K562 (cell line): Measurements from ENCODE around the gene TMED10. TPM values are rescaled to one million over a fixed set of nuclear protein-coding genes. Genes with fewer than 3 reads are reported as not detected.

Experiments
- ATAC-seq: fragments of 200-7000 bp; cut with Tn5 transposase; 3 replicates; pipeline ENCODE4 v1.9.1; 2020; ENCODE audit warnings: moderate library complexity
- BruUV-seq: library from RNA; stranded (reverse); fragments of 400-500 nt; replicated peaks from 2 replicates; lab custom pipeline; 2021; lab: Mats Ljungman, UMichigan
- CTCF ChIA-PET: fragments of 300-600 bp; formaldehyde crosslinking; extraction: SDS; loops from one replicate; lab custom pipeline; 2021; ENCODE audit warnings: low intra/inter-chr PET ratio; lab: Yijun Ruan, JAX
- POLR2A ChIA-PET: fragments of 300-600, 350-650 bp; sonication (Branson Sonifier 250); formaldehyde crosslinking; extraction: SDS; loops from one replicate; lab custom pipeline; 2021; ENCODE audit warnings: antibody characterized with exemption, inconsistent platforms; lab: Yijun Ruan, JAX
- DNase-seq, 4 experiments: peaks; one replicate each; pipeline versions ENCODE4 v3.0.0 to v3.0.0-alpha.2; 2011 to 2018; ENCODE audit warnings: low spot score in 3 of 4, mixed read lengths in 3 of 4; ENCODE audit errors: extremely low read depth in 1 of 4
- FAIRE-seq: peaks from 2 replicates; lab custom pipeline; 2011; peaks lifted over from hg19 to GRCh38; lab: Jason Lieb, UNC
- H2AFZ ChIP-seq: 2 replicates; pipeline ENCODE4 v1.6.0; 2011; ENCODE audit warnings: low read depth, low read length, control low read depth, inconsistent platforms
- H3K27ac ChIP-seq: fragments of 200-600 bp; 3 replicates; pipeline ENCODE4 v1.8.0; 2011; ENCODE audit warnings: low read depth, mild to moderate bottlenecking, control low read depth, inconsistent platforms, low read length, moderate library complexity, mixed read lengths; ENCODE audit errors: extremely low read depth
- H3K27me3 ChIP-seq, 2 experiments: fragments of 300-600 bp in 1 of 2; 2 replicates in 1 of 2; 3 replicates in 1 of 2; pipeline versions ENCODE4 v1.6.0 to v1.8.0; 2011; ENCODE audit warnings: inconsistent platforms in 2 of 2, low read length in 2 of 2, mild to moderate bottlenecking in 1 of 2, mixed read lengths in 1 of 2, moderate library complexity in 1 of 2; ENCODE audit not compliant: control insufficient read depth in 2 of 2, insufficient read depth in 2 of 2
- H3K36me3 ChIP-seq: fragments of 300-600 bp; 3 replicates; pipeline ENCODE4 v1.8.0; 2011; ENCODE audit warnings: mild to moderate bottlenecking, low read length, inconsistent platforms; ENCODE audit not compliant: control insufficient read depth, insufficient read depth
- H3K4me1 ChIP-seq, 2 experiments: fragments of 200-600 bp in 1 of 2; replicated peaks in 1 of 2; 2 replicates in 1 of 2; 3 replicates in 1 of 2; pipeline versions ENCODE4 v1.5.1 to v1.8.0; 2011; ENCODE audit warnings: inconsistent platforms in 2 of 2, low read length in 2 of 2, mild to moderate bottlenecking in 1 of 2, mixed read lengths in 1 of 2, moderate library complexity in 1 of 2; ENCODE audit not compliant: control insufficient read depth in 2 of 2, insufficient read depth in 2 of 2
- H3K4me2 ChIP-seq: 2 replicates; pipeline ENCODE4 v1.6.1; 2011; ENCODE audit warnings: low read length, control low read depth, inconsistent platforms, mixed read lengths; ENCODE audit not compliant: insufficient read depth
- H3K4me3 ChIP-seq: fragments of 200-600 bp; sonication (generic), shearing (Covaris generic); 2 replicates; pipeline ENCODE4 v1.5.1; 2016; ENCODE audit warnings: control low read depth, inconsistent platforms
- H3K79me2 ChIP-seq: fragments of 200-600 bp; 3 replicates; pipeline ENCODE4 v1.8.0; 2011; ENCODE audit warnings: low read length, inconsistent platforms; ENCODE audit not compliant: control insufficient read depth, insufficient read depth
- H3K9ac ChIP-seq, 2 experiments: 2 replicates each; pipeline versions ENCODE4 v1.6.0 to v1.6.1; 2011; ENCODE audit warnings: low read depth in 2 of 2, low read length in 2 of 2, control low read depth in 1 of 2, inconsistent platforms in 1 of 2, mild to moderate bottlenecking in 1 of 2, mixed read lengths in 1 of 2; ENCODE audit not compliant: insufficient read depth in 1 of 2
- H3K9me1 ChIP-seq: one replicate; pipeline ENCODE4 v1.6.0; 2011; ENCODE audit warnings: inconsistent platforms, mild to moderate bottlenecking, low read length, moderate library complexity; ENCODE audit not compliant: control insufficient read depth, insufficient read depth
- H3K9me3 ChIP-seq: replicated peaks from 2 replicates; pipeline ENCODE4 v1.5.1; 2011; ENCODE audit warnings: low read depth, low read length, inconsistent platforms; ENCODE audit not compliant: control insufficient read depth, insufficient read depth
- H4K20me1 ChIP-seq: replicated peaks from 2 replicates; pipeline ENCODE4 v1.6.1; 2011; ENCODE audit warnings: low read length, inconsistent platforms, mixed read lengths; ENCODE audit not compliant: control insufficient read depth, insufficient read depth
- POLR2A ChIP-seq: fragments of 450-650 bp; conservative IDR thresholded peaks from 2 replicates; pipeline ENCODE4 v1.6.1; 2016
- SMAD3 ChIP-seq: fragments of 450-650 bp; formaldehyde crosslinking; conservative IDR thresholded peaks from 2 replicates; pipeline ENCODE4 v1.4.0; 2020; ENCODE audit warnings: mild to moderate bottlenecking
- STAG1 ChIP-seq: sonication (generic); formaldehyde crosslinking; IDR thresholded peaks from 2 replicates; pipeline ENCODE4 v1.5.0; 2020; ENCODE audit warnings: missing genetic modification reagents, borderline replicate concordance
- TOE1 ChIP-seq, 2 experiments: fragments of 450-650 bp in 1 of 2; sonication (generic) in 1 of 2; formaldehyde crosslinking in 1 of 2; IDR thresholded peaks; 2 replicates each; pipeline versions ENCODE4 v1.7.1 to v1.8.0; 2016 to 2022; ENCODE audit warnings: borderline replicate concordance in 2 of 2, mild to moderate bottlenecking in 2 of 2, antibody characterized with exemption in 1 of 2, inconsistent platforms in 1 of 2, low read depth in 1 of 2, missing genetic modification reagents in 1 of 2, moderate library complexity in 1 of 2
- U2AF1 ChIP-seq: fragments of 200-400 bp; formaldehyde crosslinking; optimal IDR thresholded peaks from 2 replicates; pipeline ENCODE3; 2017; ENCODE audit warnings: mild to moderate bottlenecking, low read depth, low read length, moderate library complexity
- WGBS: fragments of 100-300 bp; shearing (Covaris generic); methylation state at CpG from one replicate; pipeline ENCODE4 v1.1.6; 2016; ENCODE audit warnings: low coverage, mixed read lengths; ENCODE audit not compliant: insufficient coverage; ENCODE audit errors: missing lambda C conversion rate; 5-methylcytosine and 5-hydroxymethylcytosine counted together
- in situ Hi-C: fragments of 300-500 bp; cut with MboI; formaldehyde crosslinking; loops from 4 replicates; pipeline ENCODE4 v1.15.0; 2018; ENCODE audit warnings: inconsistent platforms, mixed read lengths
- intact Hi-C: fragments of 100-400 bp; cut with micrococcal nuclease; formaldehyde crosslinking; loops from 2 replicates; pipeline ENCODE4 v1.14.2; 2022
- polyA plus RNA-seq, 8 experiments: library from polyadenylated mRNA; depleted of rRNA in 4 of 8; stranded (reverse) in 5 of 8; unstranded in 3 of 8; fragments of >200 nt; fragmentation: Nextera tagmentation in 2 of 8; fragmentation: Illumina TruSeq in 1 of 8; extraction: Ambion mirVana in 2 of 8; extraction: Trizol in 1 of 8; gene quantifications; 2 replicates each; pipeline versions ENCODE4 v1.2.1 to v1.2.3, GENCODE V29; 2011 to 2014; ENCODE audit warnings: inconsistent platforms in 1 of 8, missing spikeins in 1 of 8
- total RNA-seq, 7 experiments: library from RNA; depleted of rRNA in 6 of 7; stranded (reverse); fragments of >200 nt in 6 of 7; fragmentation: Illumina TruSeq in 2 of 7; extraction: Trizol in 2 of 7; gene quantifications; 2 replicates each; pipeline versions ENCODE4 v1.2.1 to v1.2.3, GENCODE V29; 2011 to 2021; ENCODE audit warnings: low replicate concordance in 1 of 7

TMED10 gene
- total and polyA plus RNA-seq, 9 of the 15 experiments (the other 6 are each of a cell fraction or from before 2014, with no cell fraction given), result 62.2 to 233 (median 124) TPM

DNA sequence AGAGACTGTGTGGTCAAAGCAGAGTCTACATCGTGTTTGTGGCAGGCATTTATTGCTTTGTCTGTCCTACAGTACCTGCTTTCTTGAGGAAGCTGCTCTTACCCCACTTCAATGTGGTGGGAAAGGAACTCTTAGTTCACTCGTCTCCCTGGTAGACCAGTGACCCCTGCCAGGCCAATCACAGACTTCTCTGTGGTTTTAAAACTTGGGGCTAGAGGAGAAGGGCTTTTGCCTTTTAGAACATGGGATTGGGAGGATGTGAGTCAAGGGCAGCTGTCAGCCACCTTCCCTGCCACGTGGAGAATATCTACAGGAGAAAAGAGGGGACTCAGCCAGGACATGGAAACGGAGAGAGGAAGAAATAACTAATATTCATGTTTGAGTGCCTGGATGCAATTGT is 36.8 kb upstream of the TMED10 start (continued):
- TF ChIP-seq STAG1 (CRISPR knock-in tag) (no peak), POLR2A (no peak), U2AF1 (no peak), TOE1 (IDR thresholded peaks at IDR 0.05; ENCODE audit: borderline replicate concordance) (no peak), TOE1 (CRISPR knock-in tag; IDR thresholded peaks at IDR 0.05; ENCODE audit: borderline replicate concordance, low read depth) (no peak)

DNA sequence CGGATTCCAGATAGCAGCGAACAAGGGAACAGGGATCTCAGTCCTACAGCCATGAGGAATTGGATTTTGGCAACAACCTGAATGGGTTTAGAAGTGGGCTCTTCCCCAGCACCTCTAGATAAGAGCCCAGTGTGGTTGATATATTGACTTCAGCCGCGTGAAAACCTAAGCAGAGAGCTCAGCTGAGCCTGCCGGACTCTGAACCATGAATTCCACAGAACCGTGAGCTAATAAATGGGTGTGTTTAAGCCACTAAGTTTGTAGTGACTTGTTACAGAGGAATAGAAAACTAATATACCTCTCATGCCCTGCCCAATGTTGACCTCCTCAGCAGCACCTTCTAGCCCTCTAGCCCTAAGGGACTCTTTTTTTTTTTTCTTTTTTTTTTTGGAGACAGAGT is 32.4 kb upstream of the TMED10 start:
- CTCF ChIA-PET, result no interaction called here
- H3K9me1 ChIP-seq, result no peaks in the 10 kb centered on the region
- TF ChIP-seq SMAD3 (CRISPR knock-in tag), result no peak
- peak overlapping the region; percentile 59; the same call in 1 of the 2 replicates for H2AFZ ChIP-seq
- FAIRE-seq (no peak), ATAC-seq (no peak), DNase-seq (no peak)
- POLR2A ChIA-PET, result no interaction called here
- no peaks in the 10 kb centered on the region for H3K36me3 ChIP-seq
- WGBS, result 57% methylated on average over 4 of the region's 6 CpGs
- intact Hi-C loops, result no loop called here
- H3K4me3 ChIP-seq, result no peak overlapping the region
- no peak overlapping the region for H3K27ac ChIP-seq
- no peaks in the 10 kb centered on the region for H3K27me3 ChIP-seq
- no TSS peak for BruUV-seq
- no peak overlapping the region for H3K4me2 ChIP-seq
- no peak overlapping the region for H3K9ac ChIP-seq
- no peaks in the 10 kb centered on the region for H3K79me2 ChIP-seq
- peaks cover 0 to 7% of the 10 kb centered on the region in 2 experiments; a peak in 4 of 5 replicates for H3K4me1 ChIP-seq
- in situ Hi-C loops, result no loop called here
- no peaks in the 10 kb centered on the region for H3K9me3 ChIP-seq
- no peaks in the 10 kb centered on the region for H4K20me1 ChIP-seq
